ENCODE measurements around the gene FAM174A. TPM values are rescaled to one million over a fixed set of nuclear protein-coding genes. Genes with fewer than 3 reads are reported as not detected.

FAM174A gene
- total and polyA plus RNA-seq, 2 experiments from 2014 or later: 37.6 to 37.7 TPM

GRCh38 chr5:100516285-100516684 lies 18.9 kb upstream of the FAM174A start:
- Histone ChIP-seq H3K27ac (no peak overlapping the region), H3K4me3 (no peak overlapping the region), H3K36me3 (no peaks in the 10 kb centered on the region), H3K4me1 (ENCODE audit: low read depth) (no peaks in the 10 kb centered on the region), H3K9me3 (ENCODE audit: low read depth) (no peaks in the 10 kb centered on the region), H3K27me3 (no peaks in the 10 kb centered on the region)
- no peak for TF ChIP-seq CTCF (IDR thresholded peaks at IDR 0.05; ENCODE audit: low read depth, low read length)
- DNase-seq (ENCODE audit: low read depth in 1 of 2, low spot score in 1 of 2): no peak

GRCh38 chr5:100517301-100517974 lies 17.7 kb upstream of the FAM174A start:
- H3K4me1 ChIP-seq (ENCODE audit: low read depth): no peaks in the 10 kb centered on the region
- no peaks in the 10 kb centered on the region for H3K27me3 ChIP-seq
- no peak for TF ChIP-seq CTCF (IDR thresholded peaks at IDR 0.05; ENCODE audit: low read depth, low read length)
- H3K36me3 ChIP-seq: no peaks in the 10 kb centered on the region
- no peak overlapping the region for H3K4me3 ChIP-seq
- no peak overlapping the region for H3K27ac ChIP-seq
- H3K9me3 ChIP-seq (ENCODE audit: low read depth): no peaks in the 10 kb centered on the region
- no peak for DNase-seq (ENCODE audit: low read depth in 1 of 2, low spot score in 1 of 2)

- H3K36me3 ChIP-seq: no peaks in the 10 kb centered on the region
- H3K4me3 ChIP-seq: no peak overlapping the region
- no peaks in the 10 kb centered on the region for H3K9me3 ChIP-seq (ENCODE audit: low read depth)
- no peak overlapping the region for H3K27ac ChIP-seq
- H3K27me3 ChIP-seq: no peaks in the 10 kb centered on the region
- DNase-seq (ENCODE audit: low read depth in 1 of 2, low spot score in 1 of 2): no peak
- H3K4me1 ChIP-seq (ENCODE audit: low read depth): no peaks in the 10 kb centered on the region
- TF ChIP-seq CTCF (IDR thresholded peaks at IDR 0.05; ENCODE audit: low read depth, low read length): no peak
Measured at GRCh38 chr5:100518377-100518776, 16.8 kb upstream of the FAM174A start.

GRCh38 chr5:100519075-100519474 lies 16.1 kb upstream of the FAM174A start:
- TF ChIP-seq CTCF (IDR thresholded peaks at IDR 0.05; ENCODE audit: low read depth, low read length): no peak
- DNase-seq (ENCODE audit: low read depth in 1 of 2, low spot score in 1 of 2): no peak
- H3K36me3 ChIP-seq: no peaks in the 10 kb centered on the region
- no peak overlapping the region for H3K27ac ChIP-seq
- no peaks in the 10 kb centered on the region for H3K27me3 ChIP-seq
- no peaks in the 10 kb centered on the region for H3K4me1 ChIP-seq (ENCODE audit: low read depth)
- H3K4me3 ChIP-seq: no peak overlapping the region
- no peaks in the 10 kb centered on the region for H3K9me3 ChIP-seq (ENCODE audit: low read depth)

GRCh38 chr5:100520348-100520747 lies 14.8 kb upstream of the FAM174A start:
- Histone ChIP-seq H3K4me1 (ENCODE audit: low read depth) (no peaks in the 10 kb centered on the region), H3K9me3 (ENCODE audit: low read depth) (no peaks in the 10 kb centered on the region), H3K27me3 (no peaks in the 10 kb centered on the region), H3K27ac (no peak overlapping the region), H3K4me3 (no peak overlapping the region), H3K36me3 (no peaks in the 10 kb centered on the region)
- no peak for TF ChIP-seq CTCF (IDR thresholded peaks at IDR 0.05; ENCODE audit: low read depth, low read length)
- DNase-seq (ENCODE audit: low read depth in 1 of 2, low spot score in 1 of 2): no peak
